ENCODE results near the gene CHD5. TPM values are rescaled to one million over a fixed set of nuclear protein-coding genes. Genes with fewer than 3 reads are reported as not detected.

CHD5 gene
- total and polyA plus RNA-seq, 2 of the 13 experiments (the other 11 are each of a cell fraction or from before 2014, with no cell fraction given) = 0.02 to 0.21 TPM

DNA sequence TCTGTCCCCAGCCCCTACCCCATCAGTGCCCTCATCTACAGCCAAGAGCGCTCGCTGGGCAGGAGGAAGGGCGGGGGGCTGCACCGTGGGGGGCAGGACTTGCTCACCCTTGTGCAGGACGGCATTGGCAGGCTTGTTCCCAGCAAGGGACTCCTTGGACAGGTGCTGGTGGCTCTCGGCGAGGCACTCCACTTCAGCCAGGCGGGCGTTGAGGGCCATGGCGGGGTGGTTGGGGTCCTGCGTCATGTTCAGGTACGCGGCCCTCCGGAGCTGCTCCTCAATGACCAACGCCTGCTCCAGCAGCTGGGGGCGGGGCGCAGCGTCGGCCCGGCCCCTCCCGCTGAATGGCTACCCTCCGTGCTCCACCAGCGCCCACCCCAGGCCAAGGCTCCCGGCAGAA, 70.4 kb downstream of the CHD5 start:
- ChIA-PET POLR2A (no interaction called here), CTCF (ENCODE audit: low intra/inter-chr PET ratio, low total read pairs) (interaction anchor here (1.5 kb wide), 2 partner anchors 62 to 76 kb away, joined by 5 to 9 read pairs; no protein-coding TSS in a partner anchor)
- intact Hi-C loops (cut with micrococcal nuclease; ENCODE audit: unreplicated experiment) = loop anchor here (2.0 to 10.0 kb wide), 2 partner anchors 61 to 135 kb away; partner anchors contain the start of gene HES3
- no peak overlapping the region for H2AFZ ChIP-seq (ENCODE audit: low read length)
- 0 out of 2 replicates have a peak, but pooled peaks cover 2% of the 10 kb centered on the region for H4K20me1 ChIP-seq (ENCODE audit: insufficient read depth, low read length)
- FAIRE-seq = no peak
- no peaks in the 10 kb centered on the region for H3K9me3 ChIP-seq (ENCODE audit: low read length)
- DNase-seq (ENCODE audit: low spot score) = no peak
- in situ Hi-C loops (cut with HindIII; ENCODE audit: extremely low pct_ligation_motif_present, low pct_unique_long_range_greater_than_20kb) = loop anchor here (5.0 kb wide), 1 partner anchor 63 kb away; no protein-coding TSS in a partner anchor
- TF ChIP-seq RXRA (CRISPR knock-in tag; IDR thresholded peaks at IDR 0.05) = no peak
- TF ChIP-seq STAT6 (CRISPR knock-in tag; IDR thresholded peaks at IDR 0.05; ENCODE audit: borderline replicate concordance) = no peak
- no peak for TF ChIP-seq ATF2 (CRISPR knock-in tag; IDR thresholded peaks at IDR 0.05)
- no peaks in the 10 kb centered on the region for H3K36me3 ChIP-seq (replicated peaks in 1 of 2; ENCODE audit: control insufficient read depth in 1 of 2, insufficient read depth in 2 of 2, low read length in 2 of 2)
- no TSS peak for BruUV-seq (replicated peaks)
- no peaks in the 10 kb centered on the region for H3K79me2 ChIP-seq (ENCODE audit: insufficient read depth, low read length)
- H3K9ac ChIP-seq (ENCODE audit: insufficient read depth, low read depth, low read length) = no peak overlapping the region
- WGBS (ENCODE audit: low lambda C conversion rate) = 2% methylated on average over 9 of the region's 24 CpGs
- no peak overlapping the region for H3K27ac ChIP-seq (ENCODE audit: extremely low read length, insufficient read depth, low read length)
- no peaks in the 10 kb centered on the region for H3K4me1 ChIP-seq (ENCODE audit: insufficient read depth, low read length)
- H3K27me3 ChIP-seq (ENCODE audit: control insufficient read depth in 1 of 2, insufficient read depth in 2 of 2, low read length in 2 of 2) = peaks cover 6 to 50% of the 10 kb centered on the region in 2 experiments
- H3K4me3 ChIP-seq (replicated peaks in 1 of 3; ENCODE audit: insufficient read depth in 1 of 3, low read depth in 2 of 3, low read length in 3 of 3) = no peak overlapping the region
- no peak for ATAC-seq
- no peak overlapping the region for H3K4me2 ChIP-seq (ENCODE audit: low read depth, low read length)

Measured in HepG2 (cell line).